Neural progenitor cell (in vitro differentiated cells): ENCODE results near the gene FBRSL1. TPM values are rescaled to one million over a fixed set of nuclear protein-coding genes. Genes with fewer than 3 reads are reported as not detected.
"Not testable (repeated sequence)": the region's sequence is repeated elsewhere in the genome, so short reads cannot be mapped to it uniquely, and the experiment has no call there.

ENCODE experiments used
- DNase-seq: peaks from one replicate; pipeline ENCODE4 v3.0.0-alpha.2; 2016; ENCODE audit warnings: low spot score
- H2AFZ ChIP-seq: fragments of 200-600 bp; sonication (generic); replicated peaks from 2 replicates; pipeline ENCODE4 v1.6.1; 2016; ENCODE audit warnings: antibody characterized with exemption
- H3F3A ChIP-seq: fragments of 200-600 bp; sonication (generic); 2 replicates; pipeline ENCODE4 v1.6.1; 2016; ENCODE audit warnings: antibody characterized with exemption, low read depth
- H3K27ac ChIP-seq: fragments of 200-600 bp; sonication (generic); 2 replicates; pipeline ENCODE4 v1.5.1; 2016; ENCODE audit warnings: mild to moderate bottlenecking
- H3K27me3 ChIP-seq: fragments of 200-600 bp; sonication (generic); 2 replicates; pipeline ENCODE4 v1.6.1; 2016; ENCODE audit warnings: mild to moderate bottlenecking, moderate library complexity
- H3K36me3 ChIP-seq: fragments of 200-600 bp; sonication (generic); 2 replicates; pipeline ENCODE4 v1.5.1; 2016
- H3K4me1 ChIP-seq: fragments of 200-600 bp; sonication (generic); 2 replicates; pipeline ENCODE4 v1.6.1; 2016; ENCODE audit warnings: mixed run types
- H3K4me2 ChIP-seq: fragments of 200-600 bp; sonication (generic); 2 replicates; pipeline ENCODE4 v1.6.1; 2016
- H3K4me3 ChIP-seq: fragments of 200-600 bp; sonication (generic); 2 replicates; pipeline ENCODE4 v1.5.1; 2016
- H3K79me2 ChIP-seq: fragments of 200-600 bp; sonication (generic); 2 replicates; pipeline ENCODE4 v1.6.1; 2016; ENCODE audit warnings: low read depth
- H3K9ac ChIP-seq: fragments of 200-600 bp; sonication (generic); 2 replicates; pipeline ENCODE4 v1.6.1; 2016
- H3K9me3 ChIP-seq: fragments of 200-600 bp; sonication (generic); 2 replicates; pipeline ENCODE4 v1.5.1; 2016; ENCODE audit warnings: low read depth
- H4K20me1 ChIP-seq: fragments of 200-600 bp; sonication (generic); 2 replicates; pipeline ENCODE4 v1.6.1; 2016; ENCODE audit warnings: low read depth
- H3K27ac Mint-ChIP-seq: 3 replicates; pipeline ENCODE4 v1.8.0; 2021; ENCODE audit warnings: mixed read lengths
- H3K27me3 Mint-ChIP-seq: 2 replicates; pipeline ENCODE4 v1.8.0; 2022; ENCODE audit warnings: low read depth, mild to moderate bottlenecking, inconsistent platforms, moderate library complexity, mixed read lengths; ENCODE audit not compliant: insufficient read depth
- H3K36me3 Mint-ChIP-seq: 3 replicates; pipeline ENCODE4 v1.8.0; 2021; ENCODE audit warnings: mixed read lengths
- H3K4me1 Mint-ChIP-seq: 3 replicates; pipeline ENCODE4 v1.8.0; 2021; ENCODE audit warnings: mixed read lengths
- H3K4me3 Mint-ChIP-seq: 3 replicates; pipeline ENCODE4 v1.8.0; 2021; ENCODE audit warnings: mild to moderate bottlenecking, moderate library complexity, mixed read lengths
- H3K9me3 Mint-ChIP-seq: 3 replicates; pipeline ENCODE4 v1.8.0; 2020; ENCODE audit warnings: mixed read lengths
- CTCF ChIP-seq: fragments of 200-600 bp; sonication (generic); IDR thresholded peaks from 2 replicates; pipeline ENCODE4 v1.5.1; 2017; ENCODE audit warnings: antibody characterized with exemption, mild to moderate bottlenecking
- EZH2 ChIP-seq: fragments of 200-600 bp; sonication (generic); IDR thresholded peaks from 2 replicates; pipeline ENCODE4 v1.6.1; 2017; ENCODE audit warnings: antibody characterized with exemption, mild to moderate bottlenecking, moderate library complexity
- EZH2phosphoT487 ChIP-seq: fragments of 200-600 bp; sonication (generic); IDR thresholded peaks from 2 replicates; pipeline ENCODE4 v1.6.1; 2017; ENCODE audit warnings: antibody characterized with exemption
- total RNA-seq: library from RNA; depleted of rRNA; stranded (reverse); fragments of >200 nt; gene quantifications from 2 replicates; pipeline ENCODE4 v1.2.3, GENCODE V29; 2015; ENCODE audit warnings: low replicate concordance

FBRSL1 gene
- total RNA-seq, 1 donor from 2014 or later, result 7.4 TPM

DNA sequence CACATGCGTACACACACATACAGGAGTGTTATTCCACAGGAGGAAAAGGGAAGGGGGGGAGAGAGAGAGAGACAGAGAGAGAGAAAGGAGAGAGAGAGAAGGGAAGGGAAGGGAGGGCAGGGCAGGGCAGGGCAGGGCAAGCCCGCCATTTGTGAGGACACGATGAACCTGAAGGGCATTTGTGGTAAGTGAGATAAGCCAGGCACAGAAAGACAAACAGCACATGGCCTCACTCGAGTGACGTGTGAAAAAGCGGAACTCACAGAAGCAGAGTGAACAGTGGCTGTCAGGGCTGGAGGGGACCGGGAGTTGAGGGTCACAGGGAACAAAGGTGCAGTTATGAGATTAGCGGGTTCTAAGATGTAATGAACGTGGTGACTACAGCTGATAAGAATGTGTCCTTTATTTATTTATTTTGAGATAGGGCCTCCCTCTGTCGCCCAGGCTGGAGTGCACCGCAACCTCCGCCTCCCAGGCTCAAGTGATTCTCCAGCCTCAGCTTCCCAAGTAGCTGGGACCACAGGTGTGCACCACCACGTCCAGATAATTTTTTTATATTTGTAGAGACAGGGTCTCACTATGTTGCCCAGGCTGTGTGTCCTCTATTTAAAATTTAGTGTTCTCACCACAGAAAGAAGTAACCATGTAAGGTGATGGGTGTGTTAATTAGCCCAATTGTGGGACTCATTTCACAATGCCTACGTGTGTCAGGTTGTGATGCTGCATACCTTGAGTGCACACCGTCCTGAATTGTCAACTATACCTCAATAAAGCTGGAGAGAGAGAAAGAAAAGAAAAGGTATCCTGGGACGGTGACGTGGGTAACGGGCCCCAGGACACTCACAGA is 18.7 kb upstream of the FBRSL1 start:
- Histone ChIP-seq H3K9me3 (no peaks in the 10 kb centered on the region), H3K27me3 (peaks cover 42% of the 10 kb centered on the region), H3F3A (peaks cover 4% of the 10 kb centered on the region), H3K36me3 (no peaks in the 10 kb centered on the region), H3K4me2 (no peak overlapping the region), H3K79me2 (no peaks in the 10 kb centered on the region), H4K20me1 (no peaks in the 10 kb centered on the region), H3K4me1 (peaks cover 3% of the 10 kb centered on the region), H2AFZ (no peak overlapping the region), H3K27ac (no peak overlapping the region), H3K9ac (no peak overlapping the region), H3K4me3 (no peak overlapping the region)
- Mint-ChIP-seq H3K4me1 (peaks cover 17% of the 10 kb centered on the region), H3K4me3 (peak overlapping the region; percentile 62), H3K27ac (no peak overlapping the region), H3K9me3 (peaks cover 13% of the 10 kb centered on the region), H3K27me3 (peaks cover 11% of the 10 kb centered on the region), H3K36me3 (peaks cover 4% of the 10 kb centered on the region)
- TF ChIP-seq EZH2 (no peak), EZH2phosphoT487 (no peak), CTCF (no peak)
- no peak for DNase-seq

DNA sequence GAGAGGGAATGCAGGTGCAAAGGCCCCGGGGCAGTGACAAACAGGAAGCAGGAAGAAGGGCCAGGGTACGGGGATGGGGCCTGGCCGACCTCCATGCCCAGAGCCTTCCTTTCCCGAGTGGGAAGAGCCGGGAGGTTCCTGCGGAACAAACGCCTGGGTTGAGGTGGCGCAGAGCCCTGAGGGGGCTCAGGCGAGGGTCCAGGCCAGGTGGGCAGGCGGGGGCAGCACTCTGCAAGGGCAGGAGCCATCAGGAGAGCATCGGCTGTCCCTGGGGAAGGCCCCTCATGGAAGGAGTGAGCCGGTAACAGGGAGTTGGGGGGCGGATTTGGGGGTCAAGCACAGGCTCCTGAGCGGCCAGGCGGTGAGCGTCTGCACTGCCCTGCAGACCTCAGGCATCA is 18.1 kb upstream of the FBRSL1 start:
- H3K4me3 ChIP-seq, result no peak overlapping the region
- no peak overlapping the region for H3K27ac Mint-ChIP-seq
- H3K27me3 ChIP-seq, result peaks cover 44% of the 10 kb centered on the region
- H3F3A ChIP-seq, result peaks cover 4% of the 10 kb centered on the region
- no peak overlapping the region for H3K4me2 ChIP-seq
- H3K36me3 ChIP-seq, result no peaks in the 10 kb centered on the region
- no peak overlapping the region for H3K27ac ChIP-seq
- no peaks in the 10 kb centered on the region for H4K20me1 ChIP-seq
- H3K4me1 Mint-ChIP-seq, result peaks cover 17% of the 10 kb centered on the region
- peaks cover 13% of the 10 kb centered on the region for H3K27me3 Mint-ChIP-seq
- H3K36me3 Mint-ChIP-seq, result peaks cover 4% of the 10 kb centered on the region
- H3K9ac ChIP-seq, result no peak overlapping the region
- TF ChIP-seq EZH2phosphoT487 (no peak), EZH2 (no peak), CTCF (no peak)
- H3K9me3 Mint-ChIP-seq, result peaks cover 13% of the 10 kb centered on the region
- no peak overlapping the region for H2AFZ ChIP-seq
- H3K4me1 ChIP-seq, result peaks cover 3% of the 10 kb centered on the region
- H3K4me3 Mint-ChIP-seq, result peak overlapping the region; percentile 13
- no peak for DNase-seq
- H3K79me2 ChIP-seq, result no peaks in the 10 kb centered on the region
- H3K9me3 ChIP-seq, result no peaks in the 10 kb centered on the region

DNA sequence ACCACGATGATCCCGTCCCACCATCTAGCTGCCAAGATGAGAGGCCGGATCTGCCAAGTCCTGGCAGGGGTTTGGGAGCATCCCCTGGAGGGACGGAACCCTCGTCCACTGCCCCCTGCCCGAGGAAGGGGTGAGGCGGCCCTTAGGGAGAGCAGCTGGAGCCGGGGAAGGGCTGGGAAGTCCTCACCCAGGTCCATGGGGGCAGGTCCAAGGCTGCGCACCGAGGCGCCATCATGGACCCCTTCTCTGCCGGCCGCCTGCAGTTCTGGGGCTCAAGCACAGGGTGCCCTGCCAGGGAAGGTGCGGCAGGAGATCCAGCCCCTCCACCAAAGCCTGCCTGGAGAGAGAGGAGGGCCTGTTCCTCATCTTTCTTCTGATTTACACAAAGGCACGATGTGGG is 17.6 kb upstream of the FBRSL1 start:
- Histone ChIP-seq H3K9me3 (no peaks in the 10 kb centered on the region), H3K79me2 (no peaks in the 10 kb centered on the region), H3K4me2 (no peak overlapping the region), H3K27ac (no peak overlapping the region), H2AFZ (no peak overlapping the region), H3F3A (no peaks in the 10 kb centered on the region), H3K4me1 (no peaks in the 10 kb centered on the region), H4K20me1 (no peaks in the 10 kb centered on the region), H3K27me3 (peaks cover 40% of the 10 kb centered on the region), H3K9ac (no peak overlapping the region), H3K4me3 (no peak overlapping the region), H3K36me3 (no peaks in the 10 kb centered on the region)
- H3K4me3 Mint-ChIP-seq, result peak overlapping the region; percentile 13
- H3K27me3 Mint-ChIP-seq, result peaks cover 13% of the 10 kb centered on the region
- no peak overlapping the region for H3K27ac Mint-ChIP-seq
- H3K9me3 Mint-ChIP-seq, result peaks cover 13% of the 10 kb centered on the region
- DNase-seq, result no peak
- no peak for TF ChIP-seq EZH2
- H3K4me1 Mint-ChIP-seq, result peaks cover 17% of the 10 kb centered on the region
- peaks cover 4% of the 10 kb centered on the region for H3K36me3 Mint-ChIP-seq

DNA sequence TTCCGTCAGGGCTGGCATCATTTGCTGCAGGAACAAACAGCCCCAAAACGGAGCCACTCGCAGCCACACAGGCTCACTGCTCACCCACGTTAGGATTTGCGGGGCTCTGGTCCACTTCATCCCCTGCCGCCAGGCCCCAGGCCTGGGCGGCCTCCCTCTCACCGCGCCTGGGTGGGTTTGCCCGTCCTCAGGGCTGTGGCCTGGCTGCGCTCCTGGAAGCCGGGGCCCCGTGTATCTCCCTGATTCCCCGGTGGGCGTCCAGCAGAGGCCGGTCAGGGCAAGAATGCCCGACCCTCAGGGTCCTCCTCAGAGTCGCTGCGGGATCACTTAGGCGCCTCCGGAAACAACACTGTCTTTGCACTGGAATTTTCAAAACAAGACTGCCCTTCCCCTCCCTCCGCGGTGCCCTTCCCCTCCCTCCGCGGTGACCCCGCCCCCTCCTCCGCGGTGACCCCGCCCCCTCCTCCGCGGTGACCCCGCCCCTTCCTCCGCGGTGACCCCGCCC is 15.7 kb upstream of the FBRSL1 start:
- no peaks in the 10 kb centered on the region for H3K79me2 ChIP-seq
- no peaks in the 10 kb centered on the region for H3F3A ChIP-seq
- no peaks in the 10 kb centered on the region for H3K9me3 ChIP-seq
- H3K27me3 ChIP-seq, result peaks cover 42% of the 10 kb centered on the region
- Mint-ChIP-seq H3K27me3 (peaks cover 15% of the 10 kb centered on the region), H3K27ac (no peak overlapping the region), H3K9me3 (peaks cover 12% of the 10 kb centered on the region), H3K36me3 (peaks cover 3% of the 10 kb centered on the region), H3K4me1 (peaks cover 14% of the 10 kb centered on the region), H3K4me3 (no peak overlapping the region)
- H3K4me2 ChIP-seq, result no peak overlapping the region
- TF ChIP-seq EZH2, result no peak
- no peak overlapping the region for H3K4me3 ChIP-seq
- no peaks in the 10 kb centered on the region for H4K20me1 ChIP-seq
- H3K36me3 ChIP-seq, result no peaks in the 10 kb centered on the region
- no peak overlapping the region for H3K9ac ChIP-seq
- no peaks in the 10 kb centered on the region for H3K4me1 ChIP-seq
- no peak for DNase-seq
- H2AFZ ChIP-seq, result no peak overlapping the region
- H3K27ac ChIP-seq, result no peak overlapping the region

DNA sequence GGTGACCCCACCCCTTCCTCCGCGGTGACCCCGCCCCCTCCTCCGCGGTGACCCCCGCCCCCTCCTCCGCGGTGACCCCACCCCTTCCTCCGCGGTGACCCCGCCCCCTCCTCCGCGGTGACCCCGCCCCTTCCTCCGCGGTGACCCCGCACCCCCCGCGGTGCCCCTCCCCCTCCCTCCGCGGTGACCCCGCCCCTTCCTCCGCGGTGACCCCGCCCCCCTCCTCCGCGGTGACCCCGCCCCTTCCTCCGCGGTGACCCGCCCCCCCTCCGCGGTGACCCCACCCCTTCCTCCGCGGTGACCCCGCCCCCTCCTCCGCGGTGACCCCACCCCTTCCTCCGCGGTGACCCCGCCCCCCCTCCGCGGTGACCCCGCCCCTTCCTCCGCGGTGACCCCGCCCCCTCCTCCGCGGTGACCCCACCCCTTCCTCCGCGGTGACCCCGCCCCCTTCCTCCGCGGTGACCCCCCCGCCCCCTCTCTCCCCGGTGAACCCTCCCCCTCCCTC is 15.1 kb upstream of the FBRSL1 start:
- not testable (repeated sequence) for H3F3A ChIP-seq, H3K4me3 Mint-ChIP-seq, H3K27ac ChIP-seq, H3K4me1 Mint-ChIP-seq, H2AFZ ChIP-seq, H4K20me1 ChIP-seq, H3K4me1 ChIP-seq, H3K9ac ChIP-seq, H3K4me2 ChIP-seq, DNase-seq, H3K36me3 ChIP-seq, H3K9me3 ChIP-seq, H3K36me3 Mint-ChIP-seq, H3K79me2 ChIP-seq, H3K27ac Mint-ChIP-seq, H3K4me3 ChIP-seq
- H3K27me3 ChIP-seq, result peaks cover 42% of the 10 kb centered on the region
- Mint-ChIP-seq H3K27me3 (peaks cover 19% of the 10 kb centered on the region), H3K9me3 (peaks cover 10% of the 10 kb centered on the region)
